ENCODE results near the gene VCX2.
"Not testable (repeated sequence)": the region's sequence is repeated elsewhere in the genome, so short reads cannot be mapped to it uniquely, and the experiment has no call there.

VCX2 gene

DNA sequence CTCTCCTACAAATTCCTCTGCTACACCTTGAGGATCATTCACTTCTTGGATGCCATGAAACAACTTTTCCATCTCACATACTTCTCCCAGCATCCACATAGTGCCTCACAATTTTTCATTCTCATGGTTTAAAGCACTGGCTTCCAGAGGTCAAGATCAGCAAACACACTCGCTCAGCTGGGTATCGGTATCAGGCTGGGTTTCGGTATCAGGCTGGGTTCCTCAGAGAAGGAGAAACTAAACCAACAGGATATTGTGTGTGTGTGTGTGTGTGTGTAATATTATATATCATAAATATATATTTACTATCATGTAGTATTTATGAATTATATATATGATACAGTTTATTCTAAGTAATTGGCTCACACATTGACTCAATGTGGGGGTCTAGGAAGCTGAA, at the start of gene VCX2:
Gene VCX2 (minus strand): TSS at position 99 of the 400 bp plus-strand sequence. CDS start 624 bp downstream, outside the sequence.
- not testable (repeated sequence) for DNase-seq

DNA sequence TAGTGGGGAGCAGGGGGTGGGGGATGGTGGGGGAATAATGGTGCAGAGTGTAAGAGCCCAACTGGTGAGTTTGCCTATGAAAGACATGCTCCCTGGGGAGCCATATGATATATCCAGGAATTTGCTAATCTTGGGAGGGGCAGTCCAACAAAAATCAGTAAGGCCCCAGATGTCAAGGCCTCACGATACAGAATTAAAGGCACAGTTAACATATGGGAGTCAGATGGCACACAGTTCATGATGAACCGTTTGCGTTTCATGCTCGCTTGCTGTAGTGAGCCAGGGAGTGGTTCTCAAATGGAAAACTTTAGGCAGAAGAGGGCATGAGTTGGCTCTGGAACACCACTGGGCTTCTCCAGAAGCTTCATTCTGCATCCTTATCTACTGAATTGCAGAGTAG, 33.9 kb upstream of the VCX2 start:
- no peak for DNase-seq

DNA sequence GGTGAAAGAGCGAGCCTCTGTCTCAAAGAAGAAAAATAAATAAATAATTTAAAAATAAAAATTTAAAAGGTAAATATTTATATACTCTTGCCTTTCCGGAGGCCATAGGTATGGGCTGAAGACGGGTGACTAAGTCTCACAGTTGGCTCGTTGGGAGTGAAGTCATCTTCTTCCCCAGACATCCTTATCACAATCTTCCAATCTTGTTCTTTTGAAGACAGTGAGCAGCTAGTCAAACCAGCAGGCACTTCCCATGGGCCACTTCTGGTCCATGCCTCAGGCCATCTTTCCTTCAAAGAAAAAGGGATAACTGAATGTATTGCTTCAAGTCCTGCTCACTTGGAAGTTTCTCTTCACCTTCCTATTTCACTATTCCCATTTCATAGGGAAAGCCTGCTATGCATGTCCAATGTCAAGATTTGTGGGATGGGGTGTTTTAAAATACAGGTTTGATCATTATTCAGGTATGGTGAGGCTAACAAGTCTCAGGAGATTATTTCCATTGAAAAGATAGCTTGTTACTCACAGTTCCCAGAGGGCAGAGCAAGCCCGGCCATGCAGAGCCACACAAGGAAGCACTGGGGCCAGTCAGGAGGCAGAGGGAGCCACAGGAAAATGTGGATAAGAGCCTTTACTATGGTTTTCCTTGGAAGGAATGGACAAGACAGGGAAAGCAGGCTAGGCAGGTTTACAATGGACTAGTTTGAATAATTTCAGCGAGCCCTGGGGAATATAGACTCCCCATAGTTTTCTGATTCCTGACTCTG, 33.3 kb upstream of the VCX2 start:
- DNase-seq = no peak

DNA sequence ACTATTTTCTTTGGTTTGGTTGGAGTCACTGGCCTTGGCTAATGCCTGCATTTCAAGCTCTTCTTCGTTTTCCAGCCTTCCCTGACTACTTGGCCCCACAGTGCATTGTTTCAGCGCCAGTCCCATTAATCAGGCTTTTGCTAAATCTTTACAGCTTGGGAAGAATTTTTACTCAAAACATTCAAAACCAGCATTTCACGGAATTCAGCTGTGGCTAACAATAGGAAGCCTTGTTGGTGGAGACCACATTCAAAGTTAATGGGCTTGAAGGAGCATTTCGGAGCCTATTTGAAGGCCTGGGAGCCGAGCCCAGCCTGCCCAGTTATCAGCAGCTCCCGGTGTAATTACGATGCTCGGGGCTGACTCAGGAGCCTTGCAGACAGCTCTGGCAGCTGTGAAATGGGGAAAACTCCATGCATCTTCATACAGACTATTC, 30.8 kb upstream of the VCX2 start:
- DNase-seq = no peak

DNA sequence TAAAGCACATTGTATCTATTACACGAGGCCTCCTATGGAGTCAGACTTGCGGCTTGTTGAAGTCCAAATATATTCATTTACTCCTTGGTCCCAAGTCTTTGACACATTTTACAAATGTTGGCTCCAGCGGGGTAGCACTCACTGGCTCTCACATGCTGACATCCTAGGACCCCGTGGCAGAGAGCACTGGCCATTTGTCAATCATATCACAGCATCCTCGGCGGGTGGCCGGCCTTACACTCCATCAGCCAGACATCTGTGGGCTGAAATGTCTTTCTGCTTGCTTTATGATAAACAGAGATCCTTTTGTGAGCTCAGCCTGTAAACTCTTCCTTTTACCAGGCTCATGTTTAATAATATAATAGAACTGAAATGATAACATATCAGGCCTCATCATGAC, 25.7 kb upstream of the VCX2 start:
- DNase-seq = no peak

DNA sequence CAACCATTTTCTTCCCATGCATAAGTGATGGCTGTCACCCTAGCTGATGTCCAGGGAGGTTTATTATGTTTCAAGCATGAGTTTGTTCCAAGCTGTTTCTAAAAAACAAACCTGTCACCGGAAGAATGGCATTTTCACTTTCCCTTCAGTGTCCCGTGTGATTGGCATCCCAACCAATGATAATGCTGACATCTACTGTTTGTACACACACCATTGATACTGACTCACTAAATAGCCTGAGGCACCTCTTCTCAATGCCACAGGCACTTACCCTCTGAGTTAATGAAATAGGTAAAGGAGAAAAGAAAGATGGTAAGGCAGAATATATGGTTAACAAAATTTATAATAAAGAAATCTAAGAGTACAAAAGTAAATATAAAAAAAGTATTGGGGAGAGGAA, 23.1 kb upstream of the VCX2 start:
- no peak for DNase-seq

DNA sequence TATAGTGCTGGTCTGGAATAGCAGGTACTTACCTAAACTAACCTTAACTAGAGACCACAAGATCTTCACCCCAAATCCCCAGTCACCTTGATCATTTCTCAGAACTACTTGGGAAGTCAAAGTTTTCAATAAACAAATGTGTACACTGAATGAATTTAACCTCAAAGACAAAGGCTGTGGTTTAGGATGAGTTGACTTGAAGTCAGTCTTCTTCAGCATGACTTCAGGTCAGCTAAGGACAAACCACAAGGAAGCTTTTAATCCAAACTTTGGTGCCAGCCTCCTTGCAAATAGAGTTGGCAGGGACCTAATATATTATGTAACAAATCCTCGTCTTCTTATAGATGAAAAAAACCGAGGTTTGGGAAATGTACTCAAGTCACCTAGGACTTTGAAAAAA, 21.2 kb upstream of the VCX2 start:
- DNase-seq = no peak

DNA sequence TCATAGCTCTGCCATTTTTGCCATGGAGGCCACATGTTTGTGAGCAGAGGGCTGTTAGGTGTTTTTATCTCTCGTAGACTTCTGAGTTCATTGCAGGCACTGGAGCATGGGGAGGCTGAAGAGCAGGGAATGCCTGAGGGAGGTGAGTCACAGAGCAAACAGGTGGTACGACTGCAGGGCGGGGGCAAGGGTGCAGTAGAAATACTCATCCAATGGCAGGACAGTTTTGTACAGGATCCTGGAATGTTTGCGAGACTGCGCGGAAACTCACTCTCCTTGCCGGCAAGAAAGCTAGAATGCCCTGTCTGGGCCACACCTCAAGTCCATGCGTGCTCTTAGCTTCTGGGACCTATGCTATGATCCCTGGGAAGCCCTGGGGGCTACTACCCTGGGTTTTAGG, 20.0 kb upstream of the VCX2 start:
- no peak for DNase-seq

DNA sequence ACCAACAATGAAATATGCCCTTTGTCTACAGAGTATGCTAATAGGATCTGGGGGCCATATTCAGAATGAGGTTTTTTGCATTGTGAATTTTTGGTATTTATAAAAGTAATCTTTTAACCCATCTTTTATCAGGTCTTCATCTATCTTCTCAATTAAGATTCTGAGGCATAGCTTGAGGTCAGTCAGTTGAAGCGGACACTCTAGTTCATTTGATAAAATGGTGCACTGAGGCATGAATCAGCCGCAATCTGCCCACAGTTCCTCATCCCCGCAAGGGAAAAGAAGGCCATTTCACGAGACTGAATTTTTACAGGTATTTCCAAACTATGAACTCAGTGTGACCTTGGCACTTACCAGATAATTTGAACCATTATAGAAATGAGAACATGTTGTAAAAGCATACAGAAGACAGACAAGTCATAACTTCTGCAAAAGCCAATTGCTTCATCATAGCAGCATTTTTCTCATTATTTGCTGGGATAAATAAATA, 19.3 kb upstream of the VCX2 start:
- no peak for DNase-seq

DNA sequence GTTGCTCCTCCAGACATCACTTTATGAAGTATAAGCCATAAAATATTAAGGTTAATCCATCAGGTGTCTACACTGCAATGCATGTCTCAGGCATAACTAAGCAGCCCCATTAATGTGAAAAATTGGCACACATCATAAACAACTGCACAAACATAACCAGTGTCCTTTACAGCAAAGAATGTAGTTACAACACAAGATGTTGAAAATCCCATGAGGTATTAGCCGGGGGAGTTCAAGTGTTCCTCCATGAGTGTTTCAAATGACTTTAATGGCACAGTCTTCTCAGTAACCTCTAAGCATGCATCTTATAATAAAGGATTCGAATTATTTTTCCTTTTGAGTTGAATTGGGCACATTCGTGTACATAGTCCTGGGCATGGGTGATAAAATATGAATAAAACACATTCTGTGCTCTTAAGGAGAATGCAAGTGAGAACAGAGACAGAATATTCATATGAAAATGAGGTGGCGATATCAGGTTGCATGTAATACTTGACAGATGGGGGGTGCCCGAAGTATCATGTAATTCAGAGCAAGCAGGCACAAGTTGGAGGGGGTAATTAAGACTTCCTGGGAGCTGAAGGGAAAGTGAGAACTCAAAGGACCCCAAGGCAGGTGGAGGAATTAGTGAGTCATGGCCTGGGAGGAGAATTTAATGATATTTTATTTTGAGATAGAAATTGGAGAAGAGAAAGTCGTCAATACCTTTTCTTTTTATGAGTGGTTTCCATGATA, 18.2 kb upstream of the VCX2 start:
- no peak for DNase-seq

DNA sequence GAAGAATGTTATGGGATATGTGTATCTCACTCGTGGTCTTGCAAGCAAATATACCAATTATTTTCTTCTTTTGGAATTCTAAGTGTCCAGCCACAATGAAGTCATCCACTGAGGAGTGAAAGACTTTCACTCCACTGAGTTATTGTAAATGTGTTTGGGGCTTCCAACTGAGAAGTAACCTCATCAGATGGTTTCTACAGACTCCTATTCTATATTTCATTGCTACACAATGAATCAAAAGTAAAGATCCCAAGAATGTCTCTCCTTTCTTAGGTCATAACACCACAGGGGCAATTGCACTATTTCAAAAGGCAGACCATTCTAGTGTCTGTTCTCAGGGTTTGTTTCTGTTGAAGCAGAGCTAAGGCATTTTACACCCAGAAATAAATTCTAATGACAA, 12.3 kb upstream of the VCX2 start:
- DNase-seq = no peak

DNA sequence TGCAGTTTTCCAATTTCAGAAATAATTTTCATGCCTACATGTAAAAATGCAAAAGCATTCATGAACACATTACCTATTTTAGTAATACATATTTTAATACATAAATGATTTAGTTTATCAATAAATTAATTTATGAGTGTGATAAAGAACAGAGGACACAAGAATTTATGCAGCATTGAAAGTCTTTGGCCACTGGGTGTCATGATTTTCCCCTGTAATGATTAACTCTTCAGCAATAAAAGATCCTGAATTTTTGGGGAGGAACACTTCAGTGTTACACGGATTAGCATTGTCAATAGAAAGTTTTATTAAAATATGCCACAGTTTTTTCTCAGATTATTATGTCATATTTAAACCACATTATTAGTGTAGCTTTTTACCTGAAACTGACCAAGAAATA, 8.6 kb upstream of the VCX2 start:
- DNase-seq = no peak

DNA sequence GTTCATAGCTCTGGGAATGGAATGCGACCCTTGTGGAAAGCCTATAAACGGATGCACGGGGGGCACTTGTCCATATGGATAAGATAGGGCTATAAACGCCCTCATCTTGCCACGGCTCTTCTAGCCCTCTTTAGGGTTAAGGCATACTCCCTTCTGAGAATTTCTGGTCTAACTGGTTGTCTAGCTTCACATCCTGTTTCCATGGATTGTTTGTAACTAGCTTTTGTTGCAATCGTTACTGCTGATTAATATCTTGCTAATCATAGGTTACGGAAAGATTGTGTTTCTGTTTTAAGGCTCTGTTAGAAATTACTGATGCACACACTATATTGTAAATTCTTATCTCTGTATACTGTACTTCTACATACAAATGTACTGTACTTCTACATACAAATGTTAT, 17.1 kb downstream of the VCX2 start:
- DNase-seq = not testable (repeated sequence)

DNA sequence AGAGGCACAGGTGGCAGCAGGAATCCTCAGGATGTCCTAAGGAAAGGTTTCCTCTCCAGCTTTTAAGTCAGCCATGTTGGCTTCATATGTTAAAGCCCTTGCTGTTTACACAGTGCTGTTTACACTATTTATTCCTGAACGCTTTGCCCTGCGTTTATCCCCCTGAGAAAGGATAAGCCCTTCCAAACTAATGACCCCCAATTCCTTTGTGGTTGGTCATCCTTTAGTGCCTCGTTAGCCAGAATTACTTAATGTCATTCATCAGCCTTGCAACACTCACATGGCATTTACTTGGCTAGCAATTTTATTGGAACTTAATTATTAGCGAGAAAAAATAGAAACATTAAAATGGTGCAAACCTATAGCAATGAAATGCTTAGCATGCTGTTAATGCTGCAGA, 23.8 kb downstream of the VCX2 start:
- DNase-seq = no peak

DNA sequence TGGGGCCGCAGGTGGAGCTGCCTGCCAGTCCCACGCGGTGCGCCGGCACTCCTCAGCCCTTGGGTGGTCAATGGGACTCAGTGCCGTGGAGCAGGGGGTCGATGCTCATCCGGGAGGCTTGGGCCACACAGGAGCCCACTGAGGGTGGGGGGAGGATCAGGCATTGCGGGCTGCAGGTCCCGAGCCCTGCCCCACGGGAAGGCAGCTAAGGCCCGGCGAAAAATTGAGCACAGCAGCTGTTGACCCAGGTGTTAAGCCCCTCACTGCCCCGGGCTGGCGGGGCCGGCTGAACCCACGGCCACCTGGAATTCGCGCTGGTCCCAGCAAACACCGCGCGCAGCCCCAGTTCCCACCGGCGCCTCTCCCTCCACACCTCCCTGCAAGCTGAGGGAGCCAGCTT, 26.1 kb downstream of the VCX2 start:
- DNase-seq = no peak

DNA sequence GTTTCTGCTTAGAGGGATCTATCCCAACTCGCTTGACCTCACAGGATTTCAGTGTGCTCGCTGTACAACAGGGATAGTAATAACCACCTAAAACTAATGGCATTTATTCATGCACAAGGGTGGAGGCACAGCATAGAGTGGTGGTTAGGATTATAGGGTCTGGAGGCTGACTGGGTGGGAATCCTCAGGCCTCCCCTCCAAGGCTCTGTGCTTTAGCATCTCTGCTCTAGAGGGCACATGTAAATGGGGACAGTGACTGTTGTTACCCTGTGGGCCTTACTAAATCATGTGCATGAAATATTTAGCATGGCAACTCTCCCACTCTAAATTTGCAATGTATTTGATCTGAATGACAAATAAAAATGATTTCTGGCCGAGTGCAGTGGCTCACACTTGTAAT, 29.2 kb downstream of the VCX2 start:
- no peak for DNase-seq

DNA sequence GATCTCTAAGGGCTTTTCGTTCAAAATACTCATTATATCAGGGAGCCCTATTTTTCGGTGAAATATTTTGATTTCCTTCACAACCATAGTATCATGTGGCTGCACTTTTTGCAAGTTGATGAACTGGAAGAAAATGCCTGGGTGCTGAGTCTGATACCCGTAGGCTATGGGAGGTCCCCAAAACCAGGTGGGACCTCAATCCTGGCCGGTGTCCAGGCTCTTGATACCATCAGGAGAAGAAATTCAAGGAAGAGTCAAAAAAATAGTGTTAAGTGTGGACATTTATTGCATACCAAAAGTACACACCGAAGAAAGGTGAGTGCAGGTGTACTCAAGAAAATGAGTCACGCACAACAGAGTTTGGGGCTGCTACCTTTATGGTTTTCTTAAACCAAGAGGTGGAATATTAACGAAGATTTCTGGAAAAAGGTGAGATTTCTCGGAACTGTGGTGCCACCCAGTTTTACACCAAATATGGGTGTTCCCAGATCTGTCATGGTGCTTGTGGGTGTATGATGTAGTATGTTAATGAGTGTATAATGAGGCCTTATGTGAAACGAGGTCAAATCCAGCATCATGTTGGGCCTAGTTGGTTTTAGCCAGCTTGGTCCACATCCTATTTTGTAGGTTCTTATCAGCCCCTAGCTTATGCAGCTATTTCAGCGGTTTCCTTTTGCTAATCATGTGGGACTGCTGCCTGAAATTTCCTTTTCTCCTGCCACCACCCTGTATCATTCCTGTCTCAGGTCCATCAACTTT, 29.9 kb downstream of the VCX2 start:
- no peak for DNase-seq

DNA sequence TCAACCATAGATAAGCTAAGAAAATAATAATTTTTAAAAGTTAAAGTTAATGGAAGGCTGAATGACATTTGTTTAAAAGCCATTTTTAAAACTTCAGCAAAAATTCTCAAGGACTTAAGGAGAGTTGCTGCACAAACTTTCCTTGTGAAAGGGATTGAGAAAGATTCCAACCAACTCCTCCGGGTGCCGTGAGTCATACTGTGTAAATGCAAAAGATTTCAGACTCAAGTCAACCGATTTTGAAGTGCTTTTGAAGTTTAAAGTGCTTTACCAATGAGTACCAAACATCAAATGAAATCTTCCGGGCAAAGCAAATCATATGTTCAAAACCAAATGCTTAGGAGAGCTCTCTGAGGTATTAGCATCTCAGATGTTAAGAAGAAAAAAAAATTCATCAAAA, 31.4 kb downstream of the VCX2 start:
- DNase-seq = no peak

DNA sequence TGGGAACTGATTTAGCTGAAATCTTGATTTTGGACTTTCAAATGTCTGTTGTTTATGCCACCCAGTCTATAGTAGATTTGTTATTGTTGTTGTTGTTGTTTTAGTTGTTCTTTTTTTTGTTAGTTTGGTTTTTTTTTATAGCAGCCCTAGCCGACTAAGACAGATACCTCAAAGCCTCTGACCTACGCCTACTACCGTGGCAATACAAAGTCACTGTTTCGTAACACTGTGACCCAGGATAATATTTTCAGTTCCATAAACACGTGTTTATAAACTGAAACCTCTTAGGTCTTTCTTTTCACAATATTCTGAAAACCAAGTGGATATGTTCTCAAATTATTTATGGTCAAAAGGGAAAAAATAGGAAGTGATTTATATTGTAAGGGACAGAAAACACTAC, 32.8 kb downstream of the VCX2 start:
- DNase-seq = no peak

DNA sequence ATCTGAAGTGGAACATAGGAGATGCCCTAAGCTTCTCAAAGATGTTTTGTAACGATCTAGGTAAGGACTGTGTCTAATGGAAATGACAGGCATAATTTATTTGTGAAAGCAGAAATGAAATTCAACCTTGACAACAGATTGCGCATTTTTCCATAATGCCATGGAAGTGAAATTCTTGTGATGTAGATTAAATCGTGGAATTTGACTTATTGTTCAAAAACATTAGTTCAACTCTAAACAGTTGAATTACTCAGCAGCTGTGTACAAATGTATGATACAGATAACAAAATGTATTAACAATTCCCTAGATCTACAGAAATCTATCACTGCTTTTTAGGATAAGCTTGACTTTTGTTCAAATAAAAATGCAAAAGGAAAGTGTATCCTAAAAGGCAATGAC, 44.4 kb downstream of the VCX2 start:
- DNase-seq = no peak

DNA sequence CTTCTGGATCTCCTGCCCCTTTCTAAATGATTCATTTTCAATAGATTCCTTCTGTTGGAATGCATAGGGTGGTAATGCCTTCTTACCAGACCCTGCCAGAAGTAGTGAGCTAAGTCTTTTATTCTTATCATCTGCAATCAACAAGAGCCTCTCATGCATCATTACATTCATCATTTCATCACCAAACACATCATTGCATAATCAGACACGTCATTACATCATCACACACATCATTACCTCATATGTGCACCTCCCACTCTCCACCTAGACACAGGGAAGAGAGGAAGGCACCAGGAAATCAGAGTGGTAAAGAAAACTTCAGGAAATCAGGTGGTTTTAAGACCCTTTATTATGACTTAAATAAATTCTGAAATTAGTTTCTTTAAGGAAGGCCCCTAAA, 45.0 kb downstream of the VCX2 start:
- no peak for DNase-seq

DNA sequence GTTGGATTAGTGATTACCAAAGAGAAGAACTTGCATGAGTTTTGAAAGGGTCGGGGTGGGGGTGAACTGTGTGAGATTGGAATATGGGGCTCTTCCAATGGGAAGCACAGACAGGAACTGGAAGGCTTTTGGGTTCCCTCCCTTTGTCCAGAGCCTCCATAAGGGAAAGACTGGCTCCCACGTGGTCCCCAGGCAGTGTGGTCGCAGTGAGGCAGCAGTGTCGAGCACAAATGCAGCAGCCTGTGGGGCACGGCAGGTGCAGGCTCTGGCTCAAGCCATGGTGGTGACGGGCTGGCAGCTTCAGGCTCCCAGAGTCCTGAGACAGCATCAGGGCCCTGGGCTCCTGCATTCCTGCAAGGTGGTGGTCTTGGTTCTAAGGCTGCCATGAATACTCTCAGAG, 45.5 kb downstream of the VCX2 start:
- no peak for DNase-seq

DNA sequence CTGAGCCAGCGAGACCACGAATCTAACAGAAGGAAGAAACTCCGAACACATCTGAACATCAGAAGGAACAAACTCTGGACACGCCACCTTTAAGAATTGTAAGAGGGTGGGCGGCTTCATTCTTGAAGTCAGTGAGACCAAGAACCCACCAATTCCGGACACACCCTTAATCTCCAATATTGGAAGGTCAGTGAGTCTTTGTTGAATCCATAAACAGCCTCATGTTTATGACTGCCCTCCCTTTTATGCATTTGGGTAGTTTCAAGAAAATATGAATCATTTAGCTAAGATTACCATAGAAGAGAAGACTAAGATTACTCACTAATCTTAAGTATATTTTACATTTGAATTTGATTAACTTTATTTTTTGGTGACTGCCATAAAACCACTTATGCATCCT, 48.5 kb downstream of the VCX2 start:
- no peak for DNase-seq

DNA sequence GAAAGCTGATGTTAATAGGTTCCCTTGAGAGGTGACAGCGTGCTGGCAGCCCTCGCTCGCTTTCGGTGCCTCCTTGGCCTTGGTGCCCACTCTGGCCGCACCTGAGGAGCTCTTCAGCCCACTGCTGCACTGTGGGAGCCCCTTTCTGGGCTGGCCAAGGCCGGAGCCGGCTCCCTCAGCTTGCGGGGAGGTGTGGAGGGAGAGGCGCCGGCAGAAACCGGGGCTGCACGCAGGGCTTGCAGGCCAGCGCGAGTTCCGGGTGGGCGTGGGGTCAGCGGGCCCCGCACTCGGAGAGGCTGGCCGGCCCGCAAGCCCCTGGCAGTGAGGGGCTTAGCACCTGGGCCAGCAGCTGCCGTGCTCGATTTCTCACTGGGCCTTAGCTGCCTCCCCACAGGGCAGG, 49.7 kb downstream of the VCX2 start:
- DNase-seq = not testable (repeated sequence)
